ENCODE results near the gene RTEL1.

The RTEL1 gene

GRCh38 chr20:63731410-63731809 is 73.3 kb downstream of the RTEL1 start:
- no peak for DNase-seq
- TF ChIP-seq POLR2A (IDR thresholded peaks at IDR 0.05; ENCODE audit: low read length) (no peak), GATA1 (IDR thresholded peaks at IDR 0.05; ENCODE audit: low read depth, low read length) (no peak)

- TF ChIP-seq POLR2A (IDR thresholded peaks at IDR 0.05; ENCODE audit: low read length) = no peak
- no peak for TF ChIP-seq GATA1 (IDR thresholded peaks at IDR 0.05; ENCODE audit: low read depth, low read length)
- DNase-seq = no peak
Observed at GRCh38 chr20:63732118-63733095, 74.3 kb downstream of the RTEL1 start.

GRCh38 chr20:63733117-63733516 is 75.0 kb downstream of the RTEL1 start:
- TF ChIP-seq GATA1 (IDR thresholded peaks at IDR 0.05; ENCODE audit: low read depth, low read length) (no peak), POLR2A (IDR thresholded peaks at IDR 0.05; ENCODE audit: low read length) (no peak)
- no peak for DNase-seq

- DNase-seq = no peak
- TF ChIP-seq POLR2A (IDR thresholded peaks at IDR 0.05; ENCODE audit: low read length) = no peak
Observed at GRCh38 chr20:63733579-63734081, 75.5 kb downstream of the RTEL1 start.

GRCh38 chr20:63734111-63734945 is 76.2 kb downstream of the RTEL1 start:
- DNase-seq = no peak
- no peak for TF ChIP-seq GATA1 (IDR thresholded peaks at IDR 0.05; ENCODE audit: low read depth, low read length)
- TF ChIP-seq POLR2A (IDR thresholded peaks at IDR 0.05; ENCODE audit: low read length) = no peak

- no peak for TF ChIP-seq POLR2A (IDR thresholded peaks at IDR 0.05; ENCODE audit: low read length)
- no peak for DNase-seq
Observed at GRCh38 chr20:63734946-63735858, 77.1 kb downstream of the RTEL1 start.

GRCh38 chr20:63735859-63736718 is 78.0 kb downstream of the RTEL1 start, which contains the start of gene LIME1:
LIME1 (plus strand) TSS chr20:63736664; CDS start chr20:63737550, 886 bp downstream.
- TF ChIP-seq POLR2A (IDR thresholded peaks at IDR 0.05; ENCODE audit: low read length) = no peak
- DNase-seq = no peak

GRCh38 chr20:63736893-63737694 is 79.0 kb downstream of the RTEL1 start:
- TF ChIP-seq POLR2A (IDR thresholded peaks at IDR 0.05; ENCODE audit: low read length) (no peak), GATA1 (IDR thresholded peaks at IDR 0.05; ENCODE audit: low read depth, low read length) (no peak)
- no peak for DNase-seq

GRCh38 chr20:63737695-63737944 is 79.5 kb downstream of the RTEL1 start:
- TF ChIP-seq POLR2A (IDR thresholded peaks at IDR 0.05; ENCODE audit: low read length) (no peak), GATA1 (IDR thresholded peaks at IDR 0.05; ENCODE audit: low read depth, low read length) (no peak)

GRCh38 chr20:63737945-63738686 is 80.0 kb downstream of the RTEL1 start:
- DNase-seq = peak in 1 of 2 experiments; percentile 33
- TF ChIP-seq GATA1 (IDR thresholded peaks at IDR 0.05; ENCODE audit: low read depth, low read length) (no peak), POLR2A (IDR thresholded peaks at IDR 0.05; ENCODE audit: low read length) (no peak)

More at GRCh38 chr20:63737695-63737944, 79.5 kb downstream of the RTEL1 start:
- no peak for DNase-seq

GRCh38 chr20:63738687-63739129 is 80.6 kb downstream of the RTEL1 start:
- TF ChIP-seq GATA1 (IDR thresholded peaks at IDR 0.05; ENCODE audit: low read depth, low read length) (no peak), POLR2A (IDR thresholded peaks at IDR 0.05; ENCODE audit: low read length) (no peak)
- peak; percentile 56 to 57 for DNase-seq

All from erythroblast (primary cell).